HEK293 (cell line): ENCODE data around the gene ERICH3.

Experiments used
- CTCF ChIA-PET: fragments of 350-600 bp; formaldehyde crosslinking; extraction: SDS; loops from one replicate; lab custom pipeline; 2021; ENCODE audit warnings: antibody characterized with exemption; lab: Yijun Ruan, JAX
- POLR2A ChIA-PET: fragments of 300-600 bp; formaldehyde crosslinking; extraction: SDS; loops from one replicate; lab custom pipeline; 2020; ENCODE audit warnings: antibody characterized with exemption, inconsistent platforms; lab: Yijun Ruan, JAX
- H3K27ac ChIP-seq: fragments of 200-500 bp; sonication (Bioruptor generic); 2 replicates; pipeline ENCODE4 v1.5.1; 2014; ENCODE audit warnings: low read depth, low read length, control low read depth, inconsistent platforms; ENCODE audit errors: extremely low read depth
- H3K36me3 ChIP-seq, 2 experiments: fragments of 200-500 bp in 1 of 2; sonication (Bioruptor generic) in 1 of 2; 1 replicate in 1 of 2; 2 replicates in 1 of 2; pipeline ENCODE4 v1.5.1; 2014 to 2017; ENCODE audit warnings: inconsistent platforms in 2 of 2, low read length in 2 of 2; ENCODE audit not compliant: control insufficient read depth in 2 of 2, insufficient read depth in 1 of 2
- H3K4me1 ChIP-seq: fragments of 200-500 bp; sonication (Bioruptor generic); 2 replicates; pipeline ENCODE4 v1.5.1; 2014; ENCODE audit warnings: mild to moderate bottlenecking, low read length, inconsistent platforms; ENCODE audit not compliant: control insufficient read depth, insufficient read depth
- H3K4me3 ChIP-seq: 2 replicates; pipeline ENCODE4 v1.5.1; 2011; ENCODE audit warnings: low read depth, mild to moderate bottlenecking, control low read depth, low read length, moderate library complexity
- H3K9me3 ChIP-seq: fragments of 200-500 bp; sonication (Bioruptor generic); 2 replicates; pipeline ENCODE4 v1.5.1; 2014; ENCODE audit warnings: low read depth, low read length, inconsistent platforms; ENCODE audit not compliant: control insufficient read depth, insufficient read depth
- BCL11B ChIP-seq: fragments of 450-650 bp; formaldehyde crosslinking; IDR thresholded peaks from 2 replicates; pipeline ENCODE4 v1.5.1; 2016; ENCODE audit warnings: low read depth, missing biosample characterization, missing genetic modification characterization
- KLF8 ChIP-seq: fragments of 450-650 bp; formaldehyde crosslinking; IDR thresholded peaks from 2 replicates; pipeline ENCODE4 v1.5.1; 2016; ENCODE audit warnings: missing biosample characterization, missing genetic modification characterization
- KLF9 ChIP-seq: fragments of 450-650 bp; formaldehyde crosslinking; IDR thresholded peaks from 2 replicates; pipeline ENCODE4 v1.5.1; 2016; ENCODE audit warnings: missing biosample characterization, missing genetic modification characterization, low read depth
- MEIS1 ChIP-seq: sonication (generic); formaldehyde crosslinking; IDR thresholded peaks from 2 replicates; pipeline ENCODE4 v1.8.1; 2022; ENCODE audit warnings: missing genetic modification reagents, mild to moderate bottlenecking, borderline replicate concordance
- REPIN1 ChIP-seq: fragments of 450-650 bp; formaldehyde crosslinking; IDR thresholded peaks from 2 replicates; pipeline ENCODE4 v1.5.1; 2017; ENCODE audit warnings: missing biosample characterization, missing genetic modification characterization, low read depth
- WT1 ChIP-seq: fragments of 450-650 bp; formaldehyde crosslinking; IDR thresholded peaks from 2 replicates; pipeline ENCODE4 v1.5.1; 2016; ENCODE audit warnings: missing biosample characterization, missing genetic modification characterization
- ZBTB1 ChIP-seq: fragments of 450-650 bp; formaldehyde crosslinking; IDR thresholded peaks from 2 replicates; pipeline ENCODE4 v1.5.1; 2016; ENCODE audit warnings: missing biosample characterization, missing genetic modification characterization
- ZEB2 ChIP-seq: fragments of 450-650 bp; formaldehyde crosslinking; IDR thresholded peaks from 2 replicates; pipeline ENCODE4 v1.5.1; 2016; ENCODE audit warnings: missing biosample characterization, missing genetic modification characterization
- ZNF132 ChIP-seq: fragments of 450-650 bp; formaldehyde crosslinking; IDR thresholded peaks from 2 replicates; pipeline ENCODE4 v1.5.1; 2017; ENCODE audit warnings: missing biosample characterization, missing genetic modification characterization, borderline replicate concordance
- ZNF362 ChIP-seq: fragments of 450-650 bp; formaldehyde crosslinking; IDR thresholded peaks from 2 replicates; pipeline ENCODE4 v1.5.1; 2016; ENCODE audit warnings: missing biosample characterization, missing genetic modification characterization
- ZNF404 ChIP-seq: fragments of 450-650 bp; formaldehyde crosslinking; IDR thresholded peaks from 2 replicates; pipeline ENCODE4 v1.5.1; 2017; ENCODE audit warnings: missing biosample characterization, missing genetic modification characterization
- ZNF423 ChIP-seq: fragments of 450-650 bp; formaldehyde crosslinking; IDR thresholded peaks from 2 replicates; pipeline ENCODE4 v1.5.1; 2016; ENCODE audit warnings: missing biosample characterization, missing genetic modification characterization
- ZNF544 ChIP-seq: fragments of 450-650 bp; formaldehyde crosslinking; IDR thresholded peaks from 2 replicates; pipeline ENCODE4 v1.5.0; 2017; ENCODE audit warnings: missing biosample characterization, missing genetic modification characterization
- ZNF548 ChIP-seq: fragments of 450-650 bp; formaldehyde crosslinking; IDR thresholded peaks from 2 replicates; pipeline ENCODE4 v1.5.1; 2016; ENCODE audit warnings: missing biosample characterization, missing genetic modification characterization
- TF ChIP-seq, protein P1 (sequence below): fragments of 450-650 bp; formaldehyde crosslinking; IDR thresholded peaks from 2 replicates; pipeline ENCODE4 v1.5.1; 2017; ENCODE audit warnings: missing biosample characterization, missing genetic modification characterization
- TF ChIP-seq, protein P2 (sequence below): fragments of 450-650 bp; formaldehyde crosslinking; IDR thresholded peaks from 2 replicates; pipeline ENCODE4 v1.5.1; 2016; ENCODE audit warnings: missing biosample characterization, missing genetic modification characterization
- TF ChIP-seq, protein P3 (sequence below): fragments of 450-650 bp; formaldehyde crosslinking; IDR thresholded peaks from 2 replicates; pipeline ENCODE4 v1.5.1; 2016; ENCODE audit warnings: missing biosample characterization, missing genetic modification characterization

The ERICH3 gene

GRCh38 chr1:74587888-74588287 lies 85.7 kb downstream of the ERICH3 start:
- no peaks in the 10 kb centered on the region for H3K36me3 ChIP-seq
- POLR2A ChIA-PET = no interaction called here
- no peak overlapping the region for H3K27ac ChIP-seq
- CTCF ChIA-PET = no interaction called here
- no peak for TF ChIP-seq ZBTB1 (tag by site-specific recombination)
- no peak for TF ChIP-seq ZNF423 (tag by site-specific recombination)
- TF ChIP-seq ZNF362 (tag by site-specific recombination) = no peak
- TF ChIP-seq KLF9 (tag by site-specific recombination) = no peak
- no peak for TF ChIP-seq ZNF548 (tag by site-specific recombination)
- TF ChIP-seq ZNF132 (tag by site-specific recombination) = no peak
- TF ChIP-seq REPIN1 (tag by site-specific recombination) = no peak
- no peak for TF ChIP-seq ZEB2 (tag by site-specific recombination)
- TF ChIP-seq, protein P1, sequence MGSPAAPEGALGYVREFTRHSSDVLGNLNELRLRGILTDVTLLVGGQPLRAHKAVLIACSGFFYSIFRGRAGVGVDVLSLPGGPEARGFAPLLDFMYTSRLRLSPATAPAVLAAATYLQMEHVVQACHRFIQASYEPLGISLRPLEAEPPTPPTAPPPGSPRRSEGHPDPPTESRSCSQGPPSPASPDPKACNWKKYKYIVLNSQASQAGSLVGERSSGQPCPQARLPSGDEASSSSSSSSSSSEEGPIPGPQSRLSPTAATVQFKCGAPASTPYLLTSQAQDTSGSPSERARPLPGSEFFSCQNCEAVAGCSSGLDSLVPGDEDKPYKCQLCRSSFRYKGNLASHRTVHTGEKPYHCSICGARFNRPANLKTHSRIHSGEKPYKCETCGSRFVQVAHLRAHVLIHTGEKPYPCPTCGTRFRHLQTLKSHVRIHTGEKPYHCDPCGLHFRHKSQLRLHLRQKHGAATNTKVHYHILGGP (tag by site-specific recombination) = no peak
- no peak for TF ChIP-seq KLF8
- TF ChIP-seq, protein P2, sequence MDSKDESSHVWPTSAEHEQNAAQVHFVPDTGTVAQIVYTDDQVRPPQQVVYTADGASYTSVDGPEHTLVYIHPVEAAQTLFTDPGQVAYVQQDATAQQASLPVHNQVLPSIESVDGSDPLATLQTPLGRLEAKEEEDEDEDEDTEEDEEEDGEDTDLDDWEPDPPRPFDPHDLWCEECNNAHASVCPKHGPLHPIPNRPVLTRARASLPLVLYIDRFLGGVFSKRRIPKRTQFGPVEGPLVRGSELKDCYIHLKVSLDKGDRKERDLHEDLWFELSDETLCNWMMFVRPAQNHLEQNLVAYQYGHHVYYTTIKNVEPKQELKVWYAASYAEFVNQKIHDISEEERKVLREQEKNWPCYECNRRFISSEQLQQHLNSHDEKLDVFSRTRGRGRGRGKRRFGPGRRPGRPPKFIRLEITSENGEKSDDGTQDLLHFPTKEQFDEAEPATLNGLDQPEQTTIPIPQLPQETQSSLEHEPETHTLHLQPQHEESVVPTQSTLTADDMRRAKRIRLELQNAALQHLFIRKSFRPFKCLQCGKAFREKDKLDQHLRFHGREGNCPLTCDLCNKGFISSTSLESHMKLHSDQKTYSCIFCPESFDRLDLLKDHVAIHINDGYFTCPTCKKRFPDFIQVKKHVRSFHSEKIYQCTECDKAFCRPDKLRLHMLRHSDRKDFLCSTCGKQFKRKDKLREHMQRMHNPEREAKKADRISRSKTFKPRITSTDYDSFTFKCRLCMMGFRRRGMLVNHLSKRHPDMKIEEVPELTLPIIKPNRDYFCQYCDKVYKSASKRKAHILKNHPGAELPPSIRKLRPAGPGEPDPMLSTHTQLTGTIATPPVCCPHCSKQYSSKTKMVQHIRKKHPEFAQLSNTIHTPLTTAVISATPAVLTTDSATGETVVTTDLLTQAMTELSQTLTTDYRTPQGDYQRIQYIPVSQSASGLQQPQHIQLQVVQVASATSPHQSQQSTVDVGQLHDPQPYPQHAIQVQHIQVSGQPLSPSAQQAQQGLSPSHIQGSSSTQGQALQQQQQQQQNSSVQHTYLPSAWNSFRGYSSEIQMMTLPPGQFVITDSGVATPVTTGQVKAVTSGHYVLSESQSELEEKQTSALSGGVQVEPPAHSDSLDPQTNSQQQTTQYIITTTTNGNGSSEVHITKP (tag by site-specific recombination) = no peak
- TF ChIP-seq, all 188 proteins: peak for 0
- no peak overlapping the region for H3K4me3 ChIP-seq
- H3K4me1 ChIP-seq = no peaks in the 10 kb centered on the region
- no peaks in the 10 kb centered on the region for H3K9me3 ChIP-seq

DNA sequence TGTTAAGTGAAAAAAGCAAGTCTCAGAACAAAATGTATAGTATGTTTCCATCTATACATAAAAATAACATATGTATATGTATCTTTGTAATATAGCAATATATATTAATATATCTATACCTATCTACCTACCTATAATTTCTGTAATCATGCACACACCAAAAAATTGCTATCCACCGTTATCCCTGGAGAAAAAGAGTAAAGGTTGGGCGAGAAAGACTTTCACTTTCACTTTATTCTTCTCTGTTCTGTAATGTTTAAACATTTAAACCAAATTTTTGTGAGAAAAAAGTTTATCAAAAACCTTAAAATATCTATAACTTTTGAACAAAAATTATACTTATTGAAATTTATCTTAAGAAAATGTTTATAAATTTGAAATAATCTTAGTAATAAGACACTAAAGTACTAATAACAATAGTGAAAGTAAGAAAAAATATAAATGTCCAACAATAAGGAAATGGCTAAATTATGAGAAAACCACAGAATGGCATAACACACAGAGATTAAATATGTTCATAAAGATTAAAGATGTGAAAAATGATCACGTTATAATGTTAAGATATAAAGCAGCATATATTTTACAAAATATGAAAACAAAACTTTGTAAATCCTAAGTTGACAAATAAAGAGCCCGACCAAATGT lies 87.2 kb downstream of the ERICH3 start:
- Histone ChIP-seq H3K9me3 (no peaks in the 10 kb centered on the region), H3K27ac (no peak overlapping the region), H3K4me1 (no peaks in the 10 kb centered on the region), H3K36me3 (no peaks in the 10 kb centered on the region), H3K4me3 (no peak overlapping the region)
- CTCF ChIA-PET = no interaction called here
- POLR2A ChIA-PET = no interaction called here
- TF ChIP-seq MEIS1 (no peak), BCL11B (tag by site-specific recombination) (no peak), WT1 (tag by site-specific recombination) (no peak), ZNF404 (tag by site-specific recombination) (no peak), KLF8 (no peak), ZNF544 (no peak)
- TF ChIP-seq, protein P3, sequence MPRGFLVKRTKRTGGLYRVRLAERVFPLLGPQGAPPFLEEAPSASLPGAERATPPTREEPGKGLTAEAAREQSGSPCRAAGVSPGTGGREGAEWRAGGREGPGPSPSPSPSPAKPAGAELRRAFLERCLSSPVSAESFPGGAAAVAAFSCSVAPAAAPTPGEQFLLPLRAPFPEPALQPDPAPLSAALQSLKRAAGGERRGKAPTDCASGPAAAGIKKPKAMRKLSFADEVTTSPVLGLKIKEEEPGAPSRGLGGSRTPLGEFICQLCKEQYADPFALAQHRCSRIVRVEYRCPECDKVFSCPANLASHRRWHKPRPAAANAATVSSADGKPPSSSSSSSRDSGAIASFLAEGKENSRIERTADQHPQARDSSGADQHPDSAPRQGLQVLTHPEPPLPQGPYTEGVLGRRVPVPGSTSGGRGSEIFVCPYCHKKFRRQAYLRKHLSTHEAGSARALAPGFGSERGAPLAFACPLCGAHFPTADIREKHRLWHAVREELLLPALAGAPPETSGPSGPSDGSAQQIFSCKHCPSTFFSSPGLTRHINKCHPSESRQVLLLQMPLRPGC (tag by site-specific recombination) = no peak
